HepG2 (cell line): ENCODE data around the gene MASP1. TPM values are rescaled to one million over a fixed set of nuclear protein-coding genes. Genes with fewer than 3 reads are reported as not detected.

ENCODE experiments used
- ATAC-seq: fragments of 200-7000 bp; cut with Tn5 transposase; 3 replicates; pipeline ENCODE4 v1.9.1; 2020; ENCODE audit warnings: mild to moderate bottlenecking, moderate library complexity
- BruUV-seq: library from RNA; stranded (reverse); fragments of 400-500 nt; replicated peaks from 2 replicates; lab custom pipeline; 2021; lab: Mats Ljungman, UMichigan
- CTCF ChIA-PET: fragments of 300-600 bp; formaldehyde crosslinking; extraction: SDS; loops from one replicate; lab custom pipeline; 2021; ENCODE audit warnings: low total read pairs, inconsistent platforms, low intra/inter-chr PET ratio; lab: Yijun Ruan, JAX
- POLR2A ChIA-PET: fragments of 350-600 bp; sonication (Branson Sonifier 250); formaldehyde crosslinking; loops from one replicate; lab custom pipeline; 2020; ENCODE audit warnings: antibody characterized with exemption, inconsistent platforms; lab: Yijun Ruan, JAX
- DNase-seq: peaks from one replicate; pipeline ENCODE4 v3.0.0-alpha.2; 2015; ENCODE audit warnings: low spot score
- FAIRE-seq: peaks from 3 replicates; lab custom pipeline; 2011; peaks lifted over from hg19 to GRCh38; lab: Jason Lieb, UNC
- H2AFZ ChIP-seq: one replicate; pipeline ENCODE4 v1.6.1; 2011; ENCODE audit warnings: low read length, inconsistent platforms
- H3K27ac ChIP-seq: fragments of 300-600 bp; 3 replicates; pipeline ENCODE4 v1.8.0; 2011; ENCODE audit warnings: mixed run types, mild to moderate bottlenecking, mixed read lengths, low read length, inconsistent platforms; ENCODE audit not compliant: insufficient read depth; ENCODE audit errors: extremely low read length
- H3K27me3 ChIP-seq, 2 experiments: fragments of 200-600 bp in 1 of 2; 2 replicates in 1 of 2; 3 replicates in 1 of 2; pipeline versions ENCODE4 v1.6.0 to v1.8.0; 2011; ENCODE audit warnings: low read length in 2 of 2, mild to moderate bottlenecking in 2 of 2, moderate library complexity in 2 of 2, inconsistent platforms in 1 of 2; ENCODE audit not compliant: insufficient read depth in 2 of 2, control insufficient read depth in 1 of 2
- H3K36me3 ChIP-seq, 2 experiments: fragments of 200-600 bp in 1 of 2; replicated peaks in 1 of 2; 2 replicates in 1 of 2; 3 replicates in 1 of 2; pipeline versions ENCODE4 v1.5.1 to v1.8.0; 2011; ENCODE audit warnings: low read length in 2 of 2, inconsistent platforms in 1 of 2; ENCODE audit not compliant: insufficient read depth in 2 of 2, control insufficient read depth in 1 of 2
- H3K4me1 ChIP-seq: 2 replicates; pipeline ENCODE4 v1.5.1; 2012; ENCODE audit warnings: low read length, inconsistent platforms; ENCODE audit not compliant: insufficient read depth
- H3K4me2 ChIP-seq: 2 replicates; pipeline ENCODE4 v1.6.0; 2011; ENCODE audit warnings: low read depth, low read length, inconsistent platforms
- H3K4me3 ChIP-seq, 3 experiments: fragments of 200-600 bp in 1 of 3; sonication (generic), shearing (Covaris generic) in 1 of 3; replicated peaks in 1 of 3; 2 replicates each; pipeline ENCODE4 v1.5.1; 2011 to 2016; ENCODE audit warnings: low read length in 3 of 3, inconsistent platforms in 2 of 3, low read depth in 2 of 3, mild to moderate bottlenecking in 2 of 3, control low read depth in 1 of 3, mixed read lengths in 1 of 3; ENCODE audit not compliant: insufficient read depth in 1 of 3
- H3K79me2 ChIP-seq: one replicate; pipeline ENCODE4 v1.6.1; 2011; ENCODE audit warnings: low read length, inconsistent platforms; ENCODE audit not compliant: insufficient read depth
- H3K9ac ChIP-seq: 2 replicates; pipeline ENCODE4 v1.6.0; 2011; ENCODE audit warnings: mild to moderate bottlenecking, low read depth, low read length, inconsistent platforms; ENCODE audit not compliant: insufficient read depth
- H3K9me3 ChIP-seq: 2 replicates; pipeline ENCODE4 v1.5.1; 2012; ENCODE audit warnings: mild to moderate bottlenecking, low read length
- H4K20me1 ChIP-seq: 2 replicates; pipeline ENCODE4 v1.6.0; 2011; ENCODE audit warnings: inconsistent platforms, mild to moderate bottlenecking, low read length, moderate library complexity; ENCODE audit not compliant: insufficient read depth
- ETV5 ChIP-seq: IDR thresholded peaks from 2 replicates; pipeline ENCODE4 v1.6.1; 2018; ENCODE audit warnings: missing biosample characterization, missing genetic modification reagents, inconsistent platforms, borderline replicate concordance
- FOXA3 ChIP-seq: IDR thresholded peaks from 2 replicates; pipeline ENCODE4 v1.6.1; 2016; ENCODE audit warnings: missing genetic modification reagents, missing compliant biosample characterization
- MED1 ChIP-seq: sonication (generic); formaldehyde crosslinking; IDR thresholded peaks from 2 replicates; pipeline ENCODE4 v1.4.0; 2020; ENCODE audit warnings: missing genetic modification reagents
- RARA ChIP-seq: IDR thresholded peaks from 2 replicates; pipeline ENCODE4 v1.6.1; 2016; ENCODE audit warnings: missing genetic modification reagents, missing compliant biosample characterization
- SALL2 ChIP-seq: sonication (generic); formaldehyde crosslinking; IDR thresholded peaks from 2 replicates; pipeline ENCODE4 v1.8.1; 2023; ENCODE audit warnings: mild to moderate bottlenecking, missing genetic modification reagents, inconsistent platforms
- SAP130 ChIP-seq: IDR thresholded peaks from 2 replicates; pipeline ENCODE4 v1.6.1; 2016; ENCODE audit warnings: low read depth
- ZNF263 ChIP-seq: sonication (generic); formaldehyde crosslinking; IDR thresholded peaks from 2 replicates; pipeline ENCODE4 v1.4.0; 2020; ENCODE audit warnings: missing genetic modification reagents
- ZNF652 ChIP-seq: IDR thresholded peaks from 2 replicates; pipeline ENCODE4 v1.6.1; 2016; ENCODE audit warnings: low read depth, borderline replicate concordance
- WGBS: methylation state at CpG from one replicate; pipeline ENCODE4 v1.1.6; 2017; ENCODE audit warnings: low lambda C conversion rate; 5-methylcytosine and 5-hydroxymethylcytosine counted together
- in situ Hi-C: cut with HindIII; loops from 2 replicates; pipeline ENCODE4 v1.10.0; 2017; ENCODE audit warnings: low pct_unique_long_range_greater_than_20kb; ENCODE audit not compliant: extremely low pct_ligation_motif_present
- intact Hi-C: fragments of 100-400 bp; cut with micrococcal nuclease; formaldehyde crosslinking; loops from one replicate; pipeline ENCODE4 v1.10.0; 2022; ENCODE audit not compliant: unreplicated experiment
- polyA plus RNA-seq, 8 experiments: library from polyadenylated mRNA; depleted of rRNA in 3 of 8; stranded (reverse) in 7 of 8; unstranded in 1 of 8; fragments of >200 nt; fragmentation: Illumina TruSeq in 4 of 8; extraction: Trizol in 4 of 8; gene quantifications; 2 replicates each; pipeline versions ENCODE4 v1.2.1 to v1.2.3, GENCODE V29; 2011 to 2016; ENCODE audit warnings: low read depth in 4 of 8, missing spikeins in 1 of 8, mixed read lengths in 1 of 8; ENCODE audit not compliant: insufficient read depth in 1 of 8
- total RNA-seq, 5 experiments: library from RNA; depleted of rRNA; stranded (reverse); fragments of >200 nt; fragmentation: Illumina TruSeq; extraction: Trizol; gene quantifications; 2 replicates each; pipeline ENCODE4 v1.2.3, GENCODE V29; 2016; ENCODE audit warnings: low read depth in 1 of 5
- TF ChIP-seq, protein P1 (sequence below): sonication (generic); formaldehyde crosslinking; IDR thresholded peaks from 2 replicates; pipeline ENCODE4 v1.4.0; 2020; ENCODE audit warnings: missing genetic modification reagents, mild to moderate bottlenecking, borderline replicate concordance
- TF ChIP-seq, protein P2 (sequence below): sonication (generic); formaldehyde crosslinking; IDR thresholded peaks from 2 replicates; pipeline ENCODE4 v1.4.0; 2020; ENCODE audit warnings: missing genetic modification reagents
- TF ChIP-seq, protein P3 (sequence below): sonication (generic); formaldehyde crosslinking; IDR thresholded peaks from 2 replicates; pipeline ENCODE4 v1.5.1; 2020; ENCODE audit warnings: mild to moderate bottlenecking, moderate library complexity, missing genetic modification reagents
- TF ChIP-seq, protein P4 (sequence below): IDR thresholded peaks from 2 replicates; pipeline ENCODE4 v1.6.1; 2016; ENCODE audit warnings: mild to moderate bottlenecking, missing biosample characterization, missing genetic modification reagents
- TF ChIP-seq, protein P5 (sequence below): sonication (generic); formaldehyde crosslinking; conservative IDR thresholded peaks from 2 replicates; pipeline ENCODE4 v1.4.0; 2020; ENCODE audit warnings: mild to moderate bottlenecking, missing genetic modification reagents, moderate library complexity

Gene MASP1
- total and polyA plus RNA-seq, 2 of the 13 experiments (the other 11 are each of a cell fraction or from before 2014, with no cell fraction given), result 10.8 to 56.0 TPM

DNA sequence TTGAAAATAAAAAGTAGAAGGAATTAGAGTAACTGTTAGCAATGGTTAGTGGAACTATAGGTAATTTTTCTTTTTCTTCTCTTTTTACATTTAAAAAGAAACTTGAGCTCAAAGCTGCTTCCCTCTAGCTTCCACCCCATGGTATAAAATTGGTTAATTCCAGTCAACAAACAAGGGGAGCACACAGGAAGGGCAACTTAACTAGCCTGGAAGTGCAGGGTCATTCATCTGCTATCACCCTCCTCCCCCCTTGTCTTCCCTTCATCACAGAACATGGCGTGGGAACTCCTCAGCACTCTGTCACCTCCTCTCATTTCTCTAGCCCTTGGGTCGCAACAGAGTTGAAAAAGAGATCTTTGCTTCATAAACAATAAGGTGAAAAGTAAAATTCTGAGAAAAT is 20.0 kb downstream of the MASP1 start:
- 80% methylated on average over 2 of the region's 2 CpGs for WGBS
- POLR2A ChIA-PET, result no interaction called here
- in situ Hi-C loops, result no loop called here
- no peak overlapping the region for H3K27ac ChIP-seq
- no peak overlapping the region for H2AFZ ChIP-seq
- no peaks in the 10 kb centered on the region for H4K20me1 ChIP-seq
- CTCF ChIA-PET, result no interaction called here
- FAIRE-seq (no peak), ATAC-seq (no peak), DNase-seq (no peak)
- no peaks in the 10 kb centered on the region; a peak in 1 of 5 replicates for H3K36me3 ChIP-seq
- no TSS peak for BruUV-seq
- no peak overlapping the region for H3K4me3 ChIP-seq
- peak; percentile 77 for TF ChIP-seq MED1 (CRISPR knock-in tag)
- TF ChIP-seq RARA (CRISPR knock-in tag), result peak; percentile 71; the same call in 1 of the 2 replicates
- TF ChIP-seq, protein P1, sequence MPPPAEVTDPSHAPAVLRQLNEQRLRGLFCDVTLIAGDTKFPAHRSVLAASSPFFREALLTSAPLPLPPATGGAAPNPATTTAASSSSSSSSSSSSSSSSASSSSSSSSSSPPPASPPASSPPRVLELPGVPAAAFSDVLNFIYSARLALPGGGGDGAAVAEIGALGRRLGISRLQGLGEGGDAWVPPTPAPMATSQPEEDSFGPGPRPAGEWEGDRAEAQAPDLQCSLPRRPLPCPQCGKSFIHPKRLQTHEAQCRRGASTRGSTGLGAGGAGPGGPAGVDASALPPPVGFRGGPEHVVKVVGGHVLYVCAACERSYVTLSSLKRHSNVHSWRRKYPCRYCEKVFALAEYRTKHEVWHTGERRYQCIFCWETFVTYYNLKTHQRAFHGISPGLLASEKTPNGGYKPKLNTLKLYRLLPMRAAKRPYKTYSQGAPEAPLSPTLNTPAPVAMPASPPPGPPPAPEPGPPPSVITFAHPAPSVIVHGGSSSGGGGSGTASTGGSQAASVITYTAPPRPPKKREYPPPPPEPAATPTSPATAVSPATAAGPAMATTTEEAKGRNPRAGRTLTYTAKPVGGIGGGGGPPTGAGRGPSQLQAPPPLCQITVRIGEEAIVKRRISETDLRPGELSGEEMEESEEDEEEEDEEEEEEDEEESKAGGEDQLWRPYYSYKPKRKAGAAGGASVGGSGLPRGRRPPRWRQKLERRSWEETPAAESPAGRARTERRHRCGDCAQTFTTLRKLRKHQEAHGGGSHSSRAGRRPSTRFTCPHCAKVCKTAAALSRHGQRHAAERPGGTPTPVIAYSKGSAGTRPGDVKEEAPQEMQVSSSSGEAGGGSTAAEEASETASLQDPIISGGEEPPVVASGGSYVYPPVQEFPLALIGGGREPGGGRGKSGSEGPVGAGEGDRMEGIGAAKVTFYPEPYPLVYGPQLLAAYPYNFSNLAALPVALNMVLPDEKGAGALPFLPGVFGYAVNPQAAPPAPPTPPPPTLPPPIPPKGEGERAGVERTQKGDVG (CRISPR knock-in tag), result no peak
- TF ChIP-seq, protein P2, sequence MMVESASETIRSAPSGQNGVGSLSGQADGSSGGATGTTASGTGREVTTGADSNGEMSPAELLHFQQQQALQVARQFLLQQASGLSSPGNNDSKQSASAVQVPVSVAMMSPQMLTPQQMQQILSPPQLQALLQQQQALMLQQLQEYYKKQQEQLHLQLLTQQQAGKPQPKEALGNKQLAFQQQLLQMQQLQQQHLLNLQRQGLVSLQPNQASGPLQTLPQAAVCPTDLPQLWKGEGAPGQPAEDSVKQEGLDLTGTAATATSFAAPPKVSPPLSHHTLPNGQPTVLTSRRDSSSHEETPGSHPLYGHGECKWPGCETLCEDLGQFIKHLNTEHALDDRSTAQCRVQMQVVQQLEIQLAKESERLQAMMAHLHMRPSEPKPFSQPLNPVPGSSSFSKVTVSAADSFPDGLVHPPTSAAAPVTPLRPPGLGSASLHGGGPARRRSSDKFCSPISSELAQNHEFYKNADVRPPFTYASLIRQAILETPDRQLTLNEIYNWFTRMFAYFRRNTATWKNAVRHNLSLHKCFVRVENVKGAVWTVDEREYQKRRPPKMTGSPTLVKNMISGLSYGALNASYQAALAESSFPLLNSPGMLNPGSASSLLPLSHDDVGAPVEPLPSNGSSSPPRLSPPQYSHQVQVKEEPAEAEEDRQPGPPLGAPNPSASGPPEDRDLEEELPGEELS (CRISPR knock-in tag), result 0 out of 2 replicates have a peak, but pooled peaks have one; percentile 20
- TF ChIP-seq SAP130 (CRISPR knock-in tag), result 0 out of 2 replicates have a peak, but pooled peaks have one; percentile 24
- TF ChIP-seq, protein P3, sequence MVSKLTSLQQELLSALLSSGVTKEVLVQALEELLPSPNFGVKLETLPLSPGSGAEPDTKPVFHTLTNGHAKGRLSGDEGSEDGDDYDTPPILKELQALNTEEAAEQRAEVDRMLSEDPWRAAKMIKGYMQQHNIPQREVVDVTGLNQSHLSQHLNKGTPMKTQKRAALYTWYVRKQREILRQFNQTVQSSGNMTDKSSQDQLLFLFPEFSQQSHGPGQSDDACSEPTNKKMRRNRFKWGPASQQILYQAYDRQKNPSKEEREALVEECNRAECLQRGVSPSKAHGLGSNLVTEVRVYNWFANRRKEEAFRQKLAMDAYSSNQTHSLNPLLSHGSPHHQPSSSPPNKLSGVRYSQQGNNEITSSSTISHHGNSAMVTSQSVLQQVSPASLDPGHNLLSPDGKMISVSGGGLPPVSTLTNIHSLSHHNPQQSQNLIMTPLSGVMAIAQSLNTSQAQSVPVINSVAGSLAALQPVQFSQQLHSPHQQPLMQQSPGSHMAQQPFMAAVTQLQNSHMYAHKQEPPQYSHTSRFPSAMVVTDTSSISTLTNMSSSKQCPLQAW (CRISPR knock-in tag), result peak; percentile 59; the same call in 1 of the 2 replicates
- TF ChIP-seq FOXA3 (CRISPR knock-in tag), result peak; percentile 20; the same call in 1 of the 2 replicates
- TF ChIP-seq ZNF263, result peak; percentile 93
- TF ChIP-seq, protein P4, sequence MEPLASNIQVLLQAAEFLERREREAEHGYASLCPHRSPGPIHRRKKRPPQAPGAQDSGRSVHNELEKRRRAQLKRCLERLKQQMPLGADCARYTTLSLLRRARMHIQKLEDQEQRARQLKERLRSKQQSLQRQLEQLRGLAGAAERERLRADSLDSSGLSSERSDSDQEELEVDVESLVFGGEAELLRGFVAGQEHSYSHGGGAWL (CRISPR knock-in tag), result no peak
- TF ChIP-seq ZNF652 (CRISPR knock-in tag), result peak; percentile 87
- peak; percentile 25; the same call in 1 of the 2 replicates for TF ChIP-seq ETV5 (CRISPR knock-in tag)
- TF ChIP-seq SALL2 (CRISPR knock-in tag), result no peak
- TF ChIP-seq, protein P5, sequence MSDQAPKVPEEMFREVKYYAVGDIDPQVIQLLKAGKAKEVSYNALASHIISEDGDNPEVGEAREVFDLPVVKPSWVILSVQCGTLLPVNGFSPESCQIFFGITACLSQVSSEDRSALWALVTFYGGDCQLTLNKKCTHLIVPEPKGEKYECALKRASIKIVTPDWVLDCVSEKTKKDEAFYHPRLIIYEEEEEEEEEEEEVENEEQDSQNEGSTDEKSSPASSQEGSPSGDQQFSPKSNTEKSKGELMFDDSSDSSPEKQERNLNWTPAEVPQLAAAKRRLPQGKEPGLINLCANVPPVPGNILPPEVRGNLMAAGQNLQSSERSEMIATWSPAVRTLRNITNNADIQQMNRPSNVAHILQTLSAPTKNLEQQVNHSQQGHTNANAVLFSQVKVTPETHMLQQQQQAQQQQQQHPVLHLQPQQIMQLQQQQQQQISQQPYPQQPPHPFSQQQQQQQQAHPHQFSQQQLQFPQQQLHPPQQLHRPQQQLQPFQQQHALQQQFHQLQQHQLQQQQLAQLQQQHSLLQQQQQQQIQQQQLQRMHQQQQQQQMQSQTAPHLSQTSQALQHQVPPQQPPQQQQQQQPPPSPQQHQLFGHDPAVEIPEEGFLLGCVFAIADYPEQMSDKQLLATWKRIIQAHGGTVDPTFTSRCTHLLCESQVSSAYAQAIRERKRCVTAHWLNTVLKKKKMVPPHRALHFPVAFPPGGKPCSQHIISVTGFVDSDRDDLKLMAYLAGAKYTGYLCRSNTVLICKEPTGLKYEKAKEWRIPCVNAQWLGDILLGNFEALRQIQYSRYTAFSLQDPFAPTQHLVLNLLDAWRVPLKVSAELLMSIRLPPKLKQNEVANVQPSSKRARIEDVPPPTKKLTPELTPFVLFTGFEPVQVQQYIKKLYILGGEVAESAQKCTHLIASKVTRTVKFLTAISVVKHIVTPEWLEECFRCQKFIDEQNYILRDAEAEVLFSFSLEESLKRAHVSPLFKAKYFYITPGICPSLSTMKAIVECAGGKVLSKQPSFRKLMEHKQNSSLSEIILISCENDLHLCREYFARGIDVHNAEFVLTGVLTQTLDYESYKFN (CRISPR knock-in tag), result 0 out of 2 replicates have a peak, but pooled peaks have one; percentile 14
- H3K27me3 ChIP-seq, result no peaks in the 10 kb centered on the region
- H3K79me2 ChIP-seq, result no peaks in the 10 kb centered on the region
- intact Hi-C loops, result no loop called here
- peaks cover 49% of the 10 kb centered on the region for H3K4me1 ChIP-seq
- H3K9me3 ChIP-seq, result peaks cover 14% of the 10 kb centered on the region; the same call in 1 of the 2 replicates
- no peak overlapping the region for H3K9ac ChIP-seq
- H3K4me2 ChIP-seq, result no peak overlapping the region
